GM19397 (cell line): ENCODE measurements around the gene UQCR11.

Experiments
- ATAC-seq: cut with Tn5 transposase; IDR thresholded peaks from one replicate; pipeline ENCODE4 v1.9.1; 2021; ENCODE audit warnings: mild to moderate bottlenecking, moderate library complexity; ENCODE audit not compliant: unreplicated experiment

The UQCR11 gene

DNA sequence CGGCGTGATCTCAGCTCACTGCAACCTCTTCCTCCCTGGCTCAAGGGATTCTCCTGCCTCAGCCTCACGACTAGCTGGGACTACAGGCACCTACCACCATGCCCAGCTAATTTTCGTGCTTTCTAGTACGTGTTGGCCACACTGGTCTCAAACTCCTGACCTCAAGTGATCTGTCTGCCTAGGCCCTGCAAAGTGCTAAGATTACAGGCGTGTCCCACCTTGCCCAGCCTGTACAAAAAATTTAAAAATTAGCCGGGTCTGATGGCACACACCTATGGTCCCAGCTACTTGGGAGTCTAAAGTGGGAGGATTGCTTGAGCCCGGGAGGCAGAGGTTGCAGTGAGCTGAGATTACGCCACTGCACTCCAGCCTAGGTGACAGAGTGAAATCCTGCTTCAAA, 32.5 kb downstream of the UQCR11 start:
- ATAC-seq: no peak

- no peak for ATAC-seq
Measured at GRCh38 chr19:1571358-1571757, 33.9 kb downstream of the UQCR11 start.

GRCh38 chr19:1570836-1571235, 34.4 kb downstream of the UQCR11 start:
- ATAC-seq: no peak

- no peak for ATAC-seq
Measured at GRCh38 chr19:1569997-1570396, 35.3 kb downstream of the UQCR11 start.

- no peak for ATAC-seq
Measured at GRCh38 chr19:1568320-1569019, 36.8 kb downstream of the UQCR11 start, which contains the start of gene MEX3D. TSS of gene MEX3D (minus strand) at chr19:1568325. CDS start at chr19:1568058, 267 bp downstream.

GRCh38 chr19:1567848-1568227, 37.4 kb downstream of the UQCR11 start:
- no peak for ATAC-seq

GRCh38 chr19:1567116-1567847, 38.0 kb downstream of the UQCR11 start:
- ATAC-seq: no peak

DNA sequence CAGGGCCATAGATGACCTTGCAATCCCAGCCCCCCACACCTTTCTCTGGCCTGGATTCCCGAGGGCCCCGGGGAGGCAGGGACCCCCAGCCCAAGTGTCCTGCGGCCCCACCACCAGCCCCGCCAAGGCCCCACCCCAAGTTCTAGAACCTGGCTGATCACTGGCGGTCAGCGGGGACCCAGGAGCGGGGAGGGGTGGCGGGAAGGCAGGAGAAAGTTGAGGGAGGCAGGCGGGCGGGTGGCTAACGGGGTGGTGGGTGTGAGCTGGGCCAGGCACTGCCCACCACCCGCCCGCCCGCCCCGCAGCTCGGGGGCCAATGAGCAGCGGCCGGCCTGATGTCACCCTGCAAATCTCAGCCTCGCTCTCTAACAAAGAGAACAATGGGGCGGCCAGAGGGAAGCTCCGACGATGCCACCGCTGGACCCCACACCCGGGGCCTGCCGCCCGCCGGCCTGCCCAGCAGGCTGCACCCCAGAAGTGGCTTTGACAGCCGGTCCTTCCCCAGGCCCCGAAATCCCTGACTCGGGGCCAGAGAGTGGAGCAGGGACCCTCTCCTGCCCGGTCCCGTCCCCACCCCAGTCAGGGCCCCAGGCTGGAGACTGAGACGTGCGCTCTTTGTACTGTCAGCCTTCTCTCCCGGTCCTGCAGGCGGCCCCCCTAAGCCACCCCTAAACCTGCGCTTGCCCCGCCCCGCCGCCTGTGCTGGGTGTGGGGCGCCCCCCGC, 38.7 kb downstream of the UQCR11 start:
- no peak for ATAC-seq

DNA sequence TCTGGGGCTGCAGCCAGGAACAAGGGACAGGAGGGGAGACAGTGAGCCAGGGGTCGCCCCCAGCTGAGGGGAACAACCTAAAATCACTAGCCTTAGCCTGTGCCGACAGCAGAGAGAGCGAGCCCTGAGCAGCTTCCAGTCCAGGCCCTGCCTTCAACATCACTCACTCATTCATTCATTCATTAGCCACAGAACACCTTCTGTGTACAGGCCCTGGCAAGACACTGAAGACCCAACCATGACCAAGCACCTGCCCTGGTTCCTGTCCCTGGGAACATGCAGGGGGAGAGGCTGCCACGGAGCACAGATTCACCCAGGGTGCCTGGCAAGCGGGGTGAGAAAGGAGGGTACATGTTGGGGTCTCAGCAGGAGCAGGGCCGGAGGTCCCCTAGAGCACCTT, 42.0 kb downstream of the UQCR11 start:
- ATAC-seq: no peak

DNA sequence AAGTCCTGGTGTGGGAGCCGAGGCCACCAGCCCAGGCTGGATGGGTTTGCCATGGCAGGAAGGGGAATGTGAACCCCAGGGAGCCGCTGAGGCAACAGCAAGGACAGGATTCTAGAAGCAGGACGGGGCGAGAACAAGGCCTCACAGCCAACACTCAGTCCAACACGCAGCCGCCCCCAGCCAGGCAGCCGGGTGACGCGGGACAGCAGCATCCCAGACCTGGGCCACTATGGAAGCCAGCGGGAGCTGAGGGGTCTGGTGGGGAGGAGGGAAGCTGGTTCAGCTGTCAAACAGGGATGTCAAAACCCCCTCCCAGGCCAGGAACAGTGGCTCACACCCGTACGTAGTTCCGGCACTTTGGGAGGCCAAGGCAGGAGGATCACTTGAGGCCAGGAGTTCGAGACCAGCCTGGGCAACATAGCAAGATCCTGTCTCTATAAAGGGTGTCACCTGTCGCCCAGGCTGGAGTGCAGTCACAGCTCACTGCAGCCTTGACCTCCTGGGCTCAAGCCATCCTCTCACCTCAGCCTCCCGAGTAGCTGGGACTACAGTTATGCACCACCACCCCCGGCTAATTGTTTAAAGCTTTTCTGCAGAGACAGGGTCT, 43.9 kb downstream of the UQCR11 start:
- no peak for ATAC-seq

DNA sequence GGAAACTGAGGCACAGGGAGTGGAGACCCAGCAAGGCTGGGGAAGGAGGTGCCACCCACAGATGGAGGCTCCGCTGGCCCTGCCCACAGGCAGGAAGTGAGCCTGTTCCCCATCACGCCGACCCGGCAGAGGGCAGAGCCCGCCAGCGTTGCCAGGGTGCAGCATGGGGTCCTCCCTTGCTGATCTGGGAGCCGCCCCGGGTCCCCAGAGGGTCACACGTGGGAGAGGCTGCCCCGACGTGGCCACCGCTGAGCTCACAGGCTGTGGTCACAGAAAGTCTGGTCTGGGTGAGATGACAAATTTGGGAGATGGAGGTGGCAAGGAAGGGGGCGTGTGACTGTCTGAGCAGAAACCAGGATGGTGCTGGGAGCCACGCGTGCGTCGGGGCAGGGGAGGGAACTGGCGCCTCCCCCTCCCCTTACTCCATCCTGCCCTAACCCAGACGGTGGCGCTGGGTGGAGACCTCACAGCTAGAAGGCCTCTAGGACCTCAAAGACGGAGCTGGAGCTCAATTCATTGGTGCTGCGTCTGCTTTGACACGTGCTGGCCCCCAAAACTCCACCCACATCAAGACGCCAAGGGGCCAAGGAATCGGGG, 44.9 kb downstream of the UQCR11 start:
- ATAC-seq: no peak

GRCh38 chr19:1558552-1558951, 46.7 kb downstream of the UQCR11 start:
- ATAC-seq: no peak

DNA sequence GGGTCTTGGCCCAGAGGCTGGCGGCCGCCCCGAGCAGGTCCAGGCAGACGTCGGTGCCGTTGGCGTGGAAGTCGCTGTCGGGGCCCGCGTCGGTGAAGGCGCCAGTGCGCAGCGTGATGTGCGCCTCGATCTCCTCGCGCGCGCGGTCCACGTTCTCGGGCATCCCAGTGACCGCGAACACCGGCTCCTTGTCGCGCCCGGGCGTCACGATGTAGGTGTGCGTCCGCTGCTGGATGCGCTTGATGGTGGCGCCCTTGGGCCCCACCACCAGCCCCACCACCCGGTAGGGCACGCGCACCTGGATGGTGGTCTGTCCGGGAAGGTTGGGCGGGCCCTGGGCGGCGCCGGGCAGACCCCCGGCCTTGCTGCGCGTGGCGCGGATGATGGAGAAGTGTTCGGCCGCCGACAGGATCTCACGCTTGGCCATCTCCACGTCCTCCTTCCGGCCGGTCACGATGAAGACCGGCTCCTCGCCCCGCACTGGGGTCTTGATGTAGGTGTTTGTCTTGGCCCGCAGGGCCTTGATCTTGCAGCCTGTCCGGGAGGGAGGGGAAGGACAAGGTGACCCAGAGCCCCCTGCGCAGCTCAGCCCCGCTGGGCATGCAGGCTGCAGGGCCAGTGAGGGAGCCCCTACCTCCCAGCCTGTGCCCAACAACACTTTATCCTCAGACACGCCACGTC, 48.7 kb downstream of the UQCR11 start:
- ATAC-seq: no peak

DNA sequence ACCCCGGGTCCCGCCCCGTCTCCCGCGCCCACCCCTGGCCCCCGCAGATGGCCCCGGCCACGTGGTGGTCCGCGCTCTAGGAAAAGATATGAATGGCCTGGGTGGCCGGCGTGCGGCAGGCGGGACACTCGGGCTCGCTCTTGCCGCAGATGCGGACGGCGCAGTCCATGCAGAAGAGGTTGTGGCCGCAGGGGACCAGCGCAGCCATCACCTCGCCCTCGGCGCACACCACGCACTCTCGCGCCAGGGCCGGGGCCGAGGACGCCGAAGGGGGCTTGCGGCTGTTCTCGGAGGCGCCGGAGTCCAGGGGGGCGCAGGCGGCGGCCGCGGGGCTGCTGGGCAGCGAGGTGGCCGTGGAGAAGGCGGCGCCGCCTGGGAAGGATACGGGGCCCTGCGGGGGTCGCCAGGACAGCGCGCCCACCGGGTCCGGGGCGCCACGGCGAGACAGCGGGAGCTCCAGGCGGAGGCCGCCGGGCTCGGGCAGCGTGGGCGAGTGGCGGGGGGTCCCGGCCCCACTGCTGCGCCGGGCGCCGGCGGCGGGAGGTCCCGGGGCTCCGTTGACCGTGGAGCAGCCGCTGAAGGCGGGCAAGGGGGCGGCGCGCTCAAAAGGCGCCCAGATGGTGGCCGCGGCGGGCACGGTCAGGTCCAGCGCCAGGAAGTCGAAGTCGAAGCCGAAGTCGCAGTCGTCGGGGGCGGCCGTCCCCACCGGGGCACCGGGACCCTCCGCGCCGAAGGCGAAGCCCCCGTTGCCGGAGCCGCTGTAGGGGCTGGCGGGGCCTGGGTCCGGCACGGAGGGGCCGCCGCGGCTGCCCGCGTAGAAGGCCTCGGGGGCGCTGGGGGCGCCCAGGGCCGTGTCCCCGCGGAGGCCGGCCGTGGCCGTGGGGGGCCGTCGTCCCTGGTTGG, 49.5 kb downstream of the UQCR11 start:
- ATAC-seq: no peak

DNA sequence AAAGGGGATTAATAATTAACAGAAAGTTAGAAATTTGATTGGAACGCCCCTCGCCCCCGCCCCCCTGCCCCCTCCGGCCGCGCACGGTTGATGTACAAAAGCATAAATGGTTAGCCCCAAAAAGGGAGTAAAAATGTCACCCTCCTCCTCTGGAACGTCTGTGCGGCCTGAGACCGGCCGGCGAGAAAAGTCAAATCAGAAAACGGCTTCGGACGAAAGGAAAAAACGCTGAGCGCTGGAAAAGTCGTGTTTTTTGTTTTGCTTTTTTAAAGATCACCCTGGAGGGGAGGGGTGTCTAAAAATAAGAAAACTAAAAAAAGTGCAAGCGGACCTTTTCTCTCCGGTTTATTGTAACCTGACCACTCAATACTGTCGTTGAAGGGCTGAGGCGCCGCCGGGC, 50.3 kb downstream of the UQCR11 start:
- no peak for ATAC-seq

DNA sequence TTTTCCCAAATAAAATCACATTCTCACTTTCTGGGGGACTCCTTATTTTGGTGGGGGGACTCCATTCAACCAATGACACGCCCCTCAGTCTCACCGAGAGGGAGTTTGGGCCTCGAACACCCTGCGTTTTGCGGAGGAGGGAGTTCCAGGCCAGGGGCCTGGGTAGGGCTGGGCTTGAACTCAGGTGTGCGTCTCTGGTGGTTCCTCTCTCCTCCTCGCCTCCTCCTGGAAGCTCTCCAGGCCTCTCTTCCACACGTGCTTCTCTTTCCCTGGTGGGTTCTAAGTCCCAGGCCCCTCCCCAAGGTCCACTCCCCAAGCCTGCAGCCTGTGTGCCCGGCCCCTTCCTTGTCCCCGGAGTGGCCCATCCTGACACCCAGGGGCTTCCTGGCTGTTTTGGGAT, 51.8 kb downstream of the UQCR11 start:
- ATAC-seq: no peak

DNA sequence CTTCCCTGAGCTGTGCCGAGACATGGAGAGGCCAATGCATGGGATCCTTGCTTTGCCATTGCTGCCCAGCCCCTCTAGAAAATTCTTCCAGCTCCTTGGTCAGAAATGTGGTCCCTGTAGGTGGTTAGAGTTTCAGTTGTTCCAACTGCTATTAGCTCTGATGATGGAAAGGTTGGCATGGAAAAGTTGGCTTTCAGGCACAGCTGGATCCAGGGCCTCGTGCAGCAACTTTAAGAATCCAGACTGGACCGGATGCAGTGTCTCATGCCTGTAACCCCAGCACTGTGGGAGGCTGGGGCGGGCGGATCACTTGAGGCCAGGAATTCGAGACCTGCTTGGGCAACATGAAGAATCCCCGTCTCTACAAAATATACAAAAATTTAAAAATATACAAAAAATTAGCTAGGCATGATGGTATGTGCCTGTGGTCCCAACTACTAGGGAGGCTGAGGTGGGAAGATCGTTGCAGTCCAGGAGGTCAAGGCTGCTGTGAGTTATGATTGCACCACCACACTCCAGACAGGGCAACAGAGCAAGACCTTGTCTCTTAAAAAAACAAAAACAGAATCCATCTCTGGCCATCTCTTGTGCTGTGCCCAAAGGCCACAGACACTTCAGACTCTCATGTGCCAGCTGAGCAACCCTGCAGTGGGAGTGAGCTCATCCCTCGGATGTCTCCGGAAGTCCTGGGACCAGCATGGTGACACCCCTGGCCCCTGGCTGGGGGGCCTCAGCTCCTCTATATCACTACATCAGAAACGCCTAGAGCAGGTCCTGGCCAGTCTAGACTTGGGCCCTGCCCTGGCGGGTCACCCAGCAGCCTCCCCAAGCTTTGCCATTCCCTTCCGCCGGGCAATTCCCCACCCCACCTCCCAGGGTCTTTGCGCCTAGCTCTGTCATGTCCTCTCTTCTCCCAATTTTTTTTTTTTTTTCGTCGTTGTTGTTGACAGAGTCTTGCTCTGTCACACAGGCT, 53.9 kb downstream of the UQCR11 start:
- no peak for ATAC-seq

GRCh38 chr19:1549332-1549945, 55.8 kb downstream of the UQCR11 start:
- ATAC-seq: no peak
